H9 (cell line): ENCODE measurements around the gene TIMM10B. TPM values are rescaled to one million over a fixed set of nuclear protein-coding genes. Genes with fewer than 3 reads are reported as not detected.

Source experiments
- DNase-seq: peaks from one replicate; pipeline ENCODE4 v3.0.0-alpha.2; 2017
- H2AFZ ChIP-seq: one replicate; pipeline ENCODE4 v1.6.1; 2013; ENCODE audit warnings: mild to moderate bottlenecking, low read length, control low read depth, moderate library complexity
- H2AK5ac ChIP-seq: 2 replicates; pipeline ENCODE4 v1.6.1; 2013; ENCODE audit warnings: low read length, control low read depth, mixed read lengths; ENCODE audit not compliant: insufficient read length
- H2BK120ac ChIP-seq: one replicate; pipeline ENCODE4 v1.6.1; 2013; ENCODE audit warnings: low read depth, mild to moderate bottlenecking, low read length, control low read depth, inconsistent platforms; ENCODE audit not compliant: poor library complexity, severe bottlenecking
- H2BK12ac ChIP-seq: 2 replicates; pipeline ENCODE4 v1.6.1; 2013; ENCODE audit warnings: low read length, control low read depth, mixed read lengths, low read depth; ENCODE audit not compliant: insufficient read length
- H2BK15ac ChIP-seq: 2 replicates; pipeline ENCODE4 v1.6.1; 2013; ENCODE audit warnings: low read depth, low read length, control low read depth
- H2BK20ac ChIP-seq: one replicate; pipeline ENCODE4 v1.6.1; 2013; ENCODE audit warnings: low read depth, mild to moderate bottlenecking, low read length, control low read depth, inconsistent platforms; ENCODE audit not compliant: poor library complexity, severe bottlenecking
- H2BK5ac ChIP-seq: 2 replicates; pipeline ENCODE4 v1.6.1; 2013; ENCODE audit warnings: low read length, control low read depth, mixed read lengths; ENCODE audit not compliant: insufficient read length
- H3K14ac ChIP-seq: 2 replicates; pipeline ENCODE4 v1.6.1; 2013; ENCODE audit warnings: low read length, control low read depth; ENCODE audit not compliant: insufficient read depth
- H3K18ac ChIP-seq: 2 replicates; pipeline ENCODE4 v1.6.1; 2013; ENCODE audit warnings: low read depth, mild to moderate bottlenecking, mixed read lengths, low read length, control low read depth; ENCODE audit not compliant: insufficient read length
- H3K23ac ChIP-seq: 2 replicates; pipeline ENCODE4 v1.6.1; 2013; ENCODE audit warnings: low read length, control low read depth, mixed read lengths, low read depth; ENCODE audit not compliant: insufficient read length
- H3K23me2 ChIP-seq: 2 replicates; pipeline ENCODE4 v1.6.1; 2013; ENCODE audit warnings: low read depth, mild to moderate bottlenecking, mixed read lengths, low read length, control low read depth; ENCODE audit not compliant: insufficient read length, poor library complexity, severe bottlenecking
- H3K27ac ChIP-seq: 2 replicates; pipeline ENCODE4 v1.5.1; 2013; ENCODE audit warnings: low read length, control low read depth, mixed read lengths, low read depth; ENCODE audit not compliant: insufficient read length
- H3K27me3 ChIP-seq: 2 replicates; pipeline ENCODE4 v1.6.1; 2013; ENCODE audit warnings: low read length, control low read depth, inconsistent platforms; ENCODE audit not compliant: insufficient read depth
- H3K4ac ChIP-seq: 2 replicates; pipeline ENCODE4 v1.6.1; 2013; ENCODE audit warnings: low read depth, mild to moderate bottlenecking, control low read depth, inconsistent platforms, low read length, moderate library complexity
- H3K4me1 ChIP-seq: 2 replicates; pipeline ENCODE4 v1.6.1; 2013; ENCODE audit warnings: low read length, control low read depth, inconsistent platforms; ENCODE audit not compliant: insufficient read depth
- H3K4me2 ChIP-seq: 2 replicates; pipeline ENCODE4 v1.6.1; 2013; ENCODE audit warnings: low read length, control low read depth, mixed read lengths; ENCODE audit not compliant: insufficient read length, insufficient read depth
- H3K56ac ChIP-seq: 2 replicates; pipeline ENCODE4 v1.6.1; 2013; ENCODE audit warnings: low read depth, mild to moderate bottlenecking, mixed read lengths, low read length, control low read depth; ENCODE audit not compliant: insufficient read length
- H3K79me1 ChIP-seq: 2 replicates; pipeline ENCODE4 v1.6.1; 2013; ENCODE audit warnings: low read depth, mild to moderate bottlenecking, moderate library complexity, low read length, control low read depth, inconsistent platforms; ENCODE audit not compliant: insufficient read depth, poor library complexity, severe bottlenecking
- H3K79me2 ChIP-seq: 2 replicates; pipeline ENCODE4 v1.6.1; 2013; ENCODE audit warnings: low read length, control low read depth, inconsistent platforms; ENCODE audit not compliant: insufficient read depth
- H3K9ac ChIP-seq: 2 replicates; pipeline ENCODE4 v1.6.1; 2013; ENCODE audit warnings: low read length, control low read depth, mixed read lengths; ENCODE audit not compliant: insufficient read length; ENCODE audit errors: extremely low read depth
- H3K9me3 ChIP-seq: one replicate; pipeline ENCODE4 v1.6.1; 2013; ENCODE audit warnings: low read depth, low read length, inconsistent platforms; ENCODE audit not compliant: control insufficient read depth
- H3T11ph ChIP-seq: one replicate; pipeline ENCODE4 v1.6.1; 2013; ENCODE audit warnings: mild to moderate bottlenecking, low read length, control low read depth, inconsistent platforms
- H4K20me1 ChIP-seq: one replicate; pipeline ENCODE4 v1.6.1; 2013; ENCODE audit not compliant: control insufficient read depth, insufficient read length, insufficient read depth
- H4K5ac ChIP-seq: 2 replicates; pipeline ENCODE4 v1.6.1; 2013; ENCODE audit warnings: low read depth, mild to moderate bottlenecking, mixed read lengths, low read length, control low read depth; ENCODE audit not compliant: insufficient read length
- H4K8ac ChIP-seq: replicated peaks from 2 replicates; pipeline ENCODE4 v1.6.1; 2013; ENCODE audit warnings: low read length, control low read depth, mixed read lengths, low read depth; ENCODE audit not compliant: insufficient read length
- H4K91ac ChIP-seq: 2 replicates; pipeline ENCODE4 v1.6.1; 2013; ENCODE audit warnings: low read depth, mild to moderate bottlenecking, moderate library complexity, mixed read lengths, low read length, control low read depth; ENCODE audit not compliant: insufficient read length
- H3K27ac Mint-ChIP-seq, 3 experiments: 2 replicates in 2 of 3; 3 replicates in 1 of 3; pipeline ENCODE4 v1.8.0; 2020 to 2021; ENCODE audit warnings: mixed read lengths in 3 of 3, mild to moderate bottlenecking in 1 of 3, moderate library complexity in 1 of 3
- H3K27me3 Mint-ChIP-seq: 2 replicates; pipeline ENCODE4 v1.8.0; 2021; ENCODE audit warnings: low read depth, mild to moderate bottlenecking, moderate library complexity, mixed read lengths
- H3K36me3 Mint-ChIP-seq, 3 experiments: 2 replicates in 2 of 3; 3 replicates in 1 of 3; pipeline ENCODE4 v1.8.0; 2020 to 2021; ENCODE audit warnings: low read depth in 3 of 3, mixed read lengths in 3 of 3; ENCODE audit not compliant: insufficient read depth in 1 of 3
- H3K4me1 Mint-ChIP-seq, 2 experiments: 2 replicates each; pipeline ENCODE4 v1.8.0; 2020; ENCODE audit warnings: mixed read lengths in 2 of 2
- H3K4me3 Mint-ChIP-seq, 2 experiments: 2 replicates in 1 of 2; 3 replicates in 1 of 2; pipeline ENCODE4 v1.8.0; 2020 to 2021; ENCODE audit warnings: mild to moderate bottlenecking in 2 of 2, mixed read lengths in 2 of 2, moderate library complexity in 1 of 2
- H3K9me3 Mint-ChIP-seq, 2 experiments: 2 replicates in 1 of 2; 3 replicates in 1 of 2; pipeline ENCODE4 v1.8.0; 2020; ENCODE audit warnings: mild to moderate bottlenecking in 2 of 2, mixed read lengths in 2 of 2, moderate library complexity in 1 of 2
- WGBS: extraction: QIAGEN DNeasy Blood & Tissue Kit; methylation state at CpG from one replicate; pipeline ENCODE4 v1.1.7; 2013; ENCODE audit warnings: missing lambda C conversion rate, low lambda C conversion rate, mixed read lengths; ENCODE audit not compliant: insufficient read length; ENCODE audit errors: extremely low coverage; 5-methylcytosine and 5-hydroxymethylcytosine counted together
- total RNA-seq: library from RNA; stranded (reverse); gene quantifications from 2 replicates; pipeline ENCODE4 v1.2.1, GENCODE V29; 2021
- TF ChIP-seq, protein P1 (sequence below): fragments of 200-600 bp; sonication (generic); conservative IDR thresholded peaks from 3 replicates; pipeline ENCODE4 v1.8.0; 2021; ENCODE audit warnings: antibody characterized with exemption, mild to moderate bottlenecking

Gene TIMM10B
- total RNA-seq, 1 experiment from 2014 or later: 49.9 TPM

DNA sequence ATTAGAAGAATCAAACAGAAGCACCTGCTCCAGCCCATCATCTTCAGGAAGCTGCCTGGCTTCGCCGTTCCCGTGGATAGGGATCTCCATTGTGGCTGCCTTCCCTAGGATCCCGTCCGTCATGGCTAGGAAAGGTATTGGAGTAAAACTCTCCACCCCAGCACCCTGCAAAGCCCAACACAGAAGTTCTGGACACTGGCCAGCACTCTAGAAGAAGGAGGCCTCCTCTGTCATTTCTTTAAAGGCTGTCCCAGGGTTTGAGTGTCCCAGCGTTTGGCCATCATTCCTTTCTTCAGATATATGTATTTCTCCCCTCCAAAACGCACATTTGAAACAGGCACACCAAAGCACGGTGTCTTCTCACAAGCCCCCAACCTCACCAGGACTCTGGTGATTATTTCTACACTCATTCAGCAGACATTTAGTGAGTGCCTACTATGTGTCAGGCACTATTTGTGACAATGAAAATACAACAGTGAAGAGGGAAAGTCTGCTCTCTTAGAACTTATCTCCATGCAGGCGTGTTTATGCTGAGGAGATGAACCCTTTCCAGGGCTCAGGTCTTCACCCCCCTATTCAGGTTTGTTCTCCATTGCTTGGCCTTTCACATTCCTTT is 894 bp upstream of the TIMM10B start:
- Histone ChIP-seq H2BK15ac (no peak overlapping the region), H3K27ac (no peak overlapping the region), H3K79me2 (peaks cover 18% of the 10 kb centered on the region; the same call in 1 of the 2 replicates)

More for the DNA sequence above, 894 bp upstream of the TIMM10B start:
- no peak for DNase-seq
- H4K8ac ChIP-seq: no peak overlapping the region
- no peaks in the 10 kb centered on the region for H3K9me3 Mint-ChIP-seq
- H3K56ac ChIP-seq: no peak overlapping the region
- no peak overlapping the region for H3K23ac ChIP-seq
- H3K79me1 ChIP-seq: peaks cover 16% of the 10 kb centered on the region
- peak overlapping the region; percentile 96 to 100 (median 98); a peak in 5 of 7 replicates for H3K27ac Mint-ChIP-seq
- no peak overlapping the region for H2BK5ac ChIP-seq
- H2AFZ ChIP-seq: no peak overlapping the region
- H4K20me1 ChIP-seq: no peaks in the 10 kb centered on the region
- peaks cover 44 to 54% (median 50%) of the 10 kb centered on the region in 3 experiments for H3K36me3 Mint-ChIP-seq
- H2BK12ac ChIP-seq: no peak overlapping the region
- H3K4me1 ChIP-seq: no peaks in the 10 kb centered on the region; the same call in 1 of the 2 replicates
- peak overlapping the region; percentile 90 for H3K4me2 ChIP-seq
- H3K4me3 Mint-ChIP-seq: peak overlapping the region; percentile 98 to 99
- no peaks in the 10 kb centered on the region for H3K27me3 ChIP-seq
- no peak overlapping the region for H2AK5ac ChIP-seq
- H3K23me2 ChIP-seq: peaks cover 13% of the 10 kb centered on the region
- no CpG with 5 or more reads among the region's 9 CpGs for WGBS
- H3K18ac ChIP-seq: no peak overlapping the region
- TF ChIP-seq, protein P1, sequence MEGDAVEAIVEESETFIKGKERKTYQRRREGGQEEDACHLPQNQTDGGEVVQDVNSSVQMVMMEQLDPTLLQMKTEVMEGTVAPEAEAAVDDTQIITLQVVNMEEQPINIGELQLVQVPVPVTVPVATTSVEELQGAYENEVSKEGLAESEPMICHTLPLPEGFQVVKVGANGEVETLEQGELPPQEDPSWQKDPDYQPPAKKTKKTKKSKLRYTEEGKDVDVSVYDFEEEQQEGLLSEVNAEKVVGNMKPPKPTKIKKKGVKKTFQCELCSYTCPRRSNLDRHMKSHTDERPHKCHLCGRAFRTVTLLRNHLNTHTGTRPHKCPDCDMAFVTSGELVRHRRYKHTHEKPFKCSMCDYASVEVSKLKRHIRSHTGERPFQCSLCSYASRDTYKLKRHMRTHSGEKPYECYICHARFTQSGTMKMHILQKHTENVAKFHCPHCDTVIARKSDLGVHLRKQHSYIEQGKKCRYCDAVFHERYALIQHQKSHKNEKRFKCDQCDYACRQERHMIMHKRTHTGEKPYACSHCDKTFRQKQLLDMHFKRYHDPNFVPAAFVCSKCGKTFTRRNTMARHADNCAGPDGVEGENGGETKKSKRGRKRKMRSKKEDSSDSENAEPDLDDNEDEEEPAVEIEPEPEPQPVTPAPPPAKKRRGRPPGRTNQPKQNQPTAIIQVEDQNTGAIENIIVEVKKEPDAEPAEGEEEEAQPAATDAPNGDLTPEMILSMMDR: no peak
- H3K27me3 Mint-ChIP-seq: no peaks in the 10 kb centered on the region; the same call in 1 of the 2 replicates
- peaks cover 17 to 19% of the 10 kb centered on the region in 2 experiments for H3K4me1 Mint-ChIP-seq
- H4K5ac ChIP-seq: no peak overlapping the region
- H2BK20ac ChIP-seq: no peak overlapping the region
- H3K9me3 ChIP-seq: no peaks in the 10 kb centered on the region
- H3T11ph ChIP-seq: no peak overlapping the region
- peak overlapping the region; percentile 67 for H3K9ac ChIP-seq
- no peak overlapping the region for H2BK120ac ChIP-seq
- no peak overlapping the region for H4K91ac ChIP-seq
- H3K14ac ChIP-seq: peak overlapping the region; percentile 33
- H3K4ac ChIP-seq: no peak overlapping the region
